Lung (tissue), 12 donors: ENCODE results near the gene GLT6D1. TPM values are rescaled to one million over a fixed set of nuclear protein-coding genes. Genes with fewer than 3 reads are reported as not detected.

Experiments
- ATAC-seq: fragments of 200-7000 bp; cut with Tn5 transposase; one replicate; pipeline ENCODE4 v1.9.1; 2020; ENCODE audit warnings: moderate number of reproducible peaks; ENCODE audit not compliant: insufficient read depth, low FRiP score
- DNase-seq, 3 donors: peaks; one replicate each; pipeline ENCODE4 v3.0.0-alpha.2; 2013 to 2017
- H3K27ac ChIP-seq, 2 donors: one replicate each; pipeline ENCODE4 v1.5.1; 2013; ENCODE audit warnings: mild to moderate bottlenecking in 2 of 2, moderate library complexity in 2 of 2, control low read depth in 1 of 2, inconsistent platforms in 1 of 2, low read depth in 1 of 2, low read length in 1 of 2
- H3K27me3 ChIP-seq, 3 donors: one replicate each; pipeline ENCODE4 v1.5.1; 2013; ENCODE audit warnings: low read length in 2 of 3; ENCODE audit not compliant: control insufficient read depth in 3 of 3, insufficient read depth in 3 of 3
- H3K36me3 ChIP-seq, 4 donors: one replicate each; pipeline ENCODE4 v1.5.1; 2013; ENCODE audit warnings: low read length in 4 of 4, mild to moderate bottlenecking in 1 of 4, moderate library complexity in 1 of 4; ENCODE audit not compliant: control insufficient read depth in 4 of 4, insufficient read depth in 4 of 4
- H3K4me1 ChIP-seq, 5 donors: one replicate each; pipeline ENCODE4 v1.5.1; 2013; ENCODE audit warnings: low read length in 5 of 5, mild to moderate bottlenecking in 2 of 5, moderate library complexity in 1 of 5; ENCODE audit not compliant: control insufficient read depth in 5 of 5, insufficient read depth in 5 of 5
- H3K4me3 ChIP-seq: one replicate; pipeline ENCODE4 v1.5.1; 2013; ENCODE audit warnings: mild to moderate bottlenecking, control low read depth, moderate library complexity
- H3K9ac ChIP-seq, 2 donors: one replicate each; pipeline ENCODE4 v1.5.1; 2013; ENCODE audit warnings: low read length in 2 of 2, control low read depth in 1 of 2; ENCODE audit not compliant: insufficient read depth in 1 of 2
- H3K9me3 ChIP-seq, 4 donors: one replicate each; pipeline ENCODE4 v1.5.1; 2013; ENCODE audit warnings: low read length in 3 of 4, mild to moderate bottlenecking in 1 of 4, moderate library complexity in 1 of 4; ENCODE audit not compliant: control insufficient read depth in 4 of 4, insufficient read depth in 3 of 4
- WGBS, 2 donors: extraction: QIAGEN DNeasy Blood & Tissue Kit; methylation state at CpG; one replicate each; pipeline ENCODE4 v1.1.7; 2013; 5-methylcytosine and 5-hydroxymethylcytosine counted together
- polyA plus RNA-seq, 2 donors: library from polyadenylated mRNA; stranded (reverse); fragments of 200-250 nt; gene quantifications; one replicate each; pipeline ENCODE4 v1.2.1, GENCODE V29; 2013
- total RNA-seq, 2 donors: library from RNA; depleted of rRNA in 1 of 2; stranded (reverse); fragments of >200 nt in 1 of 2; gene quantifications; one replicate each; pipeline ENCODE4 v1.2.1, GENCODE V29; 2014 to 2021
- TF ChIP-seq, protein P1 (sequence below): IDR thresholded peaks from 2 replicates; pipeline ENCODE4 v1.5.1; 2012; ENCODE audit warnings: mild to moderate bottlenecking; ENCODE audit errors: control extremely low read depth, extremely low read depth
- donor health status: control.
- donor health status: control.
- donor health status: Bipolar disorder and iron deficiency.
- donor health status: healthy.
- donor health status: DM: yes; HTN: yes; CAD: no.

Gene GLT6D1
- total and polyA plus RNA-seq, 4 donors = not detected

DNA sequence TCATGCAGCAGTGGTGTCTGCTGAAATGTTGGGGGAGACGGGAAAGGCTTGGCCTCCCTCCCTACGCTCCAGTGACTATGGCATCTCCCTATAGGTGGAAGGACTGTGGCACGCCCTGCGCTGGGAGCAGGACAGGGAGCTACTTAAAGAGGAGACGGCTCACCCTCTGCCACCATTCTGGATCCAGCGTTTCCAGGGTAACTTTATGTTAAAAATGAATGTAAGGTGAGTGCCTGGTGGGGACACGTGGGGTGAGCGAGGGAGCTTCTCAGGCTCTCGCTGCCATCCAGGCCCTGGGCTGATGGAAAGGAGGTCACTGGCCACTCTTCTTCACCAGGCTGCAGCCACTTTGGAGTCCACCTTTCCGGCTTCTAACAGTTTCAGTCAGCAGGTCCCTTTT is 62.1 kb downstream of the GLT6D1 start:
- Histone ChIP-seq H3K36me3 (no peaks in the 10 kb centered on the region), H3K4me1 (no peaks in the 10 kb centered on the region), H3K27ac (no peak overlapping the region), H3K9ac (no peak overlapping the region), H3K4me3 (no peak overlapping the region), H3K9me3 (peaks cover 0 to 6% (median 0%) of the 10 kb centered on the region in 4 donors), H3K27me3 (no peaks in the 10 kb centered on the region)
- TF ChIP-seq, protein P1, sequence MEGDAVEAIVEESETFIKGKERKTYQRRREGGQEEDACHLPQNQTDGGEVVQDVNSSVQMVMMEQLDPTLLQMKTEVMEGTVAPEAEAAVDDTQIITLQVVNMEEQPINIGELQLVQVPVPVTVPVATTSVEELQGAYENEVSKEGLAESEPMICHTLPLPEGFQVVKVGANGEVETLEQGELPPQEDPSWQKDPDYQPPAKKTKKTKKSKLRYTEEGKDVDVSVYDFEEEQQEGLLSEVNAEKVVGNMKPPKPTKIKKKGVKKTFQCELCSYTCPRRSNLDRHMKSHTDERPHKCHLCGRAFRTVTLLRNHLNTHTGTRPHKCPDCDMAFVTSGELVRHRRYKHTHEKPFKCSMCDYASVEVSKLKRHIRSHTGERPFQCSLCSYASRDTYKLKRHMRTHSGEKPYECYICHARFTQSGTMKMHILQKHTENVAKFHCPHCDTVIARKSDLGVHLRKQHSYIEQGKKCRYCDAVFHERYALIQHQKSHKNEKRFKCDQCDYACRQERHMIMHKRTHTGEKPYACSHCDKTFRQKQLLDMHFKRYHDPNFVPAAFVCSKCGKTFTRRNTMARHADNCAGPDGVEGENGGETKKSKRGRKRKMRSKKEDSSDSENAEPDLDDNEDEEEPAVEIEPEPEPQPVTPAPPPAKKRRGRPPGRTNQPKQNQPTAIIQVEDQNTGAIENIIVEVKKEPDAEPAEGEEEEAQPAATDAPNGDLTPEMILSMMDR = no peak
- WGBS, 2 donors = 80 to 87% methylated on average over 10 of the region's 10 CpGs
- no peak for ATAC-seq
- DNase-seq = no peak

- no peak overlapping the region for H3K27ac ChIP-seq
- DNase-seq (no peak), ATAC-seq (no peak)
- no peaks in the 10 kb centered on the region for H3K4me1 ChIP-seq
- H3K36me3 ChIP-seq = no peaks in the 10 kb centered on the region
- peaks cover 0 to 6% (median 0%) of the 10 kb centered on the region in 4 donors for H3K9me3 ChIP-seq
- H3K4me3 ChIP-seq = no peak overlapping the region
- H3K27me3 ChIP-seq = no peaks in the 10 kb centered on the region
- WGBS, 2 donors = 77 to 81% methylated on average over 22 of the region's 22 CpGs
- no peak overlapping the region for H3K9ac ChIP-seq
- TF ChIP-seq, protein P1 = no peak
These were observed 63.2 kb downstream of the GLT6D1 start for GRCh38 chr9:135575995-135576631.

DNA sequence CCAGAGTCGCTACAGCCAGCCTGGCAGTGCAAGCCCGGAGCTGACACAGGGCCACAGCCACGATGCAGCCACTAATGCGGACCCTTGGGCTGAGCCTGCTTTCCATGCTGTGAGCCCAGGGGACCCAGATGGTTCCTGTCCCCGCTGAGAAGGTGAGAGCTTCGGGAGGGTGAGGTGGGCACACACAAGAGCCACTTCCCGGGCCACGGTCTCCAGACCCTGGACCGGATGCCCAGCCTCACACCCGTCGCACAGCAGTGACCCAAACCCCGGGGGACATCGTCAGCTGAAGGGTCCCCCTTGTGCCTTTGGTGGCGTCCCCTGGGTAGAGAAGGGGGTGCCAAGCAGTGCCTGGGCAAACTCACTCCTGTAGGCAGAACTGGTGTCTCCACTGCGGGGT is 64.4 kb downstream of the GLT6D1 start:
- no peak overlapping the region for H3K9ac ChIP-seq
- H3K36me3 ChIP-seq = no peaks in the 10 kb centered on the region
- WGBS, 2 donors = 90 to 93% methylated on average over 15 of the region's 15 CpGs
- H3K4me1 ChIP-seq = no peaks in the 10 kb centered on the region
- no peak overlapping the region for H3K27ac ChIP-seq
- no peak overlapping the region for H3K4me3 ChIP-seq
- H3K9me3 ChIP-seq = peaks cover 0 to 6% (median 2%) of the 10 kb centered on the region in 4 donors
- DNase-seq (no peak), ATAC-seq (no peak)
- TF ChIP-seq, protein P1 = no peak
- H3K27me3 ChIP-seq = no peaks in the 10 kb centered on the region

DNA sequence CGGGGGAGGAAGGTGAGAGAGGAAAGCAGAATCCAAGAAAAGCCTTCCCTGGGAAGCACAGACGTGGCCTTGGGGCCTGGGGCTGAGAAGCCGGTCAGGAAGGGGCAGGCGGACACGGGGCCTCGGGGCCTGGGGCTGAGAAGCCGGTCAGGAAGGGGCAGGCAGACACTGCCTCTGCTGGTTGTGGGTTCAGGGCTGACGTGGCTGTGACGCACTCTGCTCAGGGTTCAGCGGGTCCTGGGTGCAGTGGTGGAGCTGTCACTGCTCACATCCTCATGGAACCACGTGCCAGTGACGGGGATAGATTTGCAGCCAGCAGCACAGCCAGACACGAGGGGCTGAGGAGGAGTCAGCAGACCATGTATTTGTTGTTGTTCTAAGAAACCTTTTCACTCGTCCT is 65.0 kb downstream of the GLT6D1 start:
- WGBS, 2 donors = 71 to 73% methylated on average over 14 of the region's 14 CpGs
- no peaks in the 10 kb centered on the region for H3K36me3 ChIP-seq
- ATAC-seq (no peak), DNase-seq (no peak)
- H3K4me1 ChIP-seq = no peaks in the 10 kb centered on the region
- H3K9ac ChIP-seq = no peak overlapping the region
- no peak overlapping the region for H3K27ac ChIP-seq
- no peak overlapping the region for H3K4me3 ChIP-seq
- H3K9me3 ChIP-seq = peaks cover 0 to 6% (median 2%) of the 10 kb centered on the region in 4 donors
- H3K27me3 ChIP-seq = no peaks in the 10 kb centered on the region
- TF ChIP-seq, protein P1 = no peak
